Right ventricle myocardium inferior (tissue), 1 donor: ENCODE results near the gene LRRTM3. TPM values are rescaled to one million over a fixed set of nuclear protein-coding genes. Genes with fewer than 3 reads are reported as not detected.

ENCODE experiments used
- ATAC-seq: fragments of 200-7000 bp; cut with Tn5 transposase; one replicate; pipeline ENCODE4 v1.9.1; 2020; ENCODE audit warnings: mild to moderate bottlenecking, moderate library complexity
- DNase-seq: peaks from one replicate; pipeline ENCODE4 v3.0.0; 2021; ENCODE audit errors: missing footprints
- intact Hi-C: fragments of 100-400 bp; cut with DNase I; formaldehyde crosslinking; loops from one replicate; pipeline ENCODE4 v1.11.0; 2022
- long read RNA-seq: library from polyadenylated mRNA; unstranded; transcript quantifications from one replicate; pipeline ENCODE4 v2.0.0, GENCODE V29; 2021
- total RNA-seq: library from RNA; stranded (reverse); fragmentation: NEBNext Ultra II Directional; extraction: Animal tissue kit (Norgen Biotek cat#: 25700); gene quantifications from one replicate; pipeline ENCODE4 v1.2.1, GENCODE V29; 2021
- donor health status: DM: no; HTN: yes; CAD: no; lungs with severe emphysema.

The LRRTM3 gene
- total RNA-seq = not detected
- long read RNA-seq, partial matches to known transcripts = 0 of 1 reads
- long read RNA-seq, other reads (novel, unspliced or antisense) = 1 of 1 reads

DNA sequence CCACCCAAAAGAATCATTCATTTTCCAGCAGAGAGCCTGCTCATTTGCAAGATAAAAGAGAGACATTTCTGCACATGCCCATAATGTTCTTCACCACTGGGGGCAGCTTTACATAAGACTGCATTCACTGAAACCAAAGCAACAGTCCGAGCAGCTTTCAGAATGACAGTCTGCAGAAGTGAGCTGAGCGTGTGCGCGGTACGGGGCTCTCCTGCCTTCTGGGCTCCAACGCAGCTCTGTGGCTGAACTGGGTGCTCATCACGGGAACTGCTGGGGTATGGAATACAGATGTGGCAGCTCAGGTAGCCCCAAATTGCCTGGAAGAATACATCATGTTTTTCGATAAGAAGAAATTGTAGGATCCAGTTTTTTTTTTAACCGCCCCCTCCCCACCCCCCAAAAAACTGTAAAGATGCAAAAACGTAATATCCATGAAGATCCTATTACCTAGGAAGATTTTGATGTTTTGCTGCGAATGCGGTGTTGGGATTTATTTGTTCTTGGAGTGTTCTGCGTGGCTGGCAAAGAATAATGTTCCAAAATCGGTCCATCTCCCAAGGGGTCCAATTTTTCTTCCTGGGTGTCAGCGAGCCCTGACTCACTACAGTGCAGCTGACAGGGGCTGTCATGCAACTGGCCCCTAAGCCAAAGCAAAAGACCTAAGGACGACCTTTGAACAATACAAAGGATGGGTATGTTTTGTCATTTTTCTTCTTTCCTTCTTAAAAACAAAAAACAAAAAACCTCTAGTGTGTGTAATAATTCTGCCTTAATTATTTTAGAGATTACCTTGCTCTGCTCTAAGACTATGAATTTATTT lies at the start of gene LRRTM3:
Gene LRRTM3, plus strand, starts transcription at position 141 of the 820 bp plus-strand sequence.
- intact Hi-C loops = loop anchor here (10.0 kb wide), 2 partner anchors 599 to 611 kb away; no protein-coding TSS in a partner anchor
- peak; percentile 89 for ATAC-seq

DNA sequence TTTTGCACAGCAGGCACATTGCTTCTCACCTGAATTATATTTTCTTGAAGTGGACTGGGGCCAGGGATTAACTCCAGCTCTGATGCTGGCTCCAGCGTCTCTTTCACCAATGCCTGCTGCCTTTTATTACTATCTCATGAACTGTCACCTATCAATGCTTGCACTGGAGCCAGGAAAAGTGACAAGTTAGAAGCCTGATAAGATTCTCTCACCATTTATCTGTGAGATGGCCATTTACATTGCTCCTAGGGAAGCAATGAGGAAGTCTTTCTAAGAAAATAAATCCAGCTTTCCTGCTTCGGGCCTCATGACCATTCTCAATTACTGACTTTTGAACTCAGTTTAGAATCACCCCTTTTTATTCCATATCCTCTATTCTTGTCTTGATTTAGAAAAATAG lies 48.5 kb upstream of the LRRTM3 start:
- intact Hi-C loops = no loop called here
- DNase-seq (no peak), ATAC-seq (no peak)

More for the DNA sequence above, at the start of gene LRRTM3:
- no peak for DNase-seq

GRCh38 chr10:66880292-66880691 lies 45.5 kb upstream of the LRRTM3 start:
- ATAC-seq = no peak
- intact Hi-C loops = no loop called here
- DNase-seq = no peak

DNA sequence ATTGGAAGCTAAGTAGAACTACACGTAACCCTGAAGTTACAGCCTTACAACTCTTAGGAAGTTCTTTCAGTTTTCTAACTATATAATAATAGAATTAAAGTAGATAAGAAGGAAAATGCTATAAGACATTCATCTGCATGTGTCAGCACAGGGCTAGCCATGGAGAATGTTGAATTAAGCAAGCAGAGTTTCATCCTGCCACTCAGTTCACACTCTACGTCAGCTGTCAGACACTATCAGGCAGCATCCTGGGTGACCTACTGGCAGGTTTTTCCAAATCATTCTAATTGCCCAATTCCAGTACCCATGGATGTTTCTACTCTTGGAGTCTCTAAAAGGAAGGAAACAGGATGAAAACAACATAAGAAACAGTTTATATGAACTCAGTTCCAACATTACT lies 45.0 kb upstream of the LRRTM3 start:
- intact Hi-C loops = no loop called here
- ATAC-seq (peak; percentile 74), DNase-seq (no peak)

DNA sequence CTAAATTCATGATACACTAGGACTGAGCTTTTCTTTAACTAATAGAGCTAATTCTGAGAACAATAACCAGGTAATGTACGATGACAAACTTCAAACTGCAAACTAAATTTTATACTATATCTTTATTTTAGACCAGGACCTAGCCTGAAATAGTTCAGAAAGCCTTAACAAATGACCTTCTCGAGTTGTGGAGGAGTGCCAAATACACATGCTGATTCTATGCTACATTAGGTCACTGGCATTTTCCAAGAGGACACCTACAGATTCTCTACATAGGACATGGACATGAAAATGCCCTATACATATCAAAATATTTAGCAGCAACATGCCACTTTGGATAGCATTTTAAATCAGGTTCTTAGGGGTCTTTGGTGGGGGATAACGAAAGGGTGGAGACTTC lies 44.0 kb upstream of the LRRTM3 start:
- no peak for DNase-seq
- ATAC-seq = no peak
- intact Hi-C loops = no loop called here

- ATAC-seq (no peak), DNase-seq (no peak)
- intact Hi-C loops = no loop called here
Observed at GRCh38 chr10:66882271-66882670, 43.6 kb upstream of the LRRTM3 start.

- no peak for ATAC-seq
- intact Hi-C loops = no loop called here
Observed at GRCh38 chr10:66886848-66887247, 39.0 kb upstream of the LRRTM3 start.

DNA sequence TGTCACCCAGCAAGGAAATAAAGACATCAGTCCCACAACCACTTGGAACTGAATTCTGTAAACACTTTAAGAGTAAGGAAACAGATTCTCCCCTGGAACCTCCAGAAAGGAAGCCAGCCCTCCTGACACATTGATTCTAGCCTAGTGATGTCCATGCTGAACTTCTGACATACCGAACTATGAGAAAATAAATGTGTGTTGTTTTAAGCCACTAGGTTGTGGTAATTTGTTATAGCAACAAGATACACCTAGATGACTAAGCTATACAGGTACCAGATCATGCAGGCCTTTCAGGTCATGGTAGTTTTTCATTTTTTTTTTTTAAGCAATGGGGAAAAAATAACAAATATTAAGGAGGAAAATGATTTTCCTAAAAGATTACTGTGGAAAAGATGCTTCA lies 37.6 kb upstream of the LRRTM3 start:
- ATAC-seq (no peak), DNase-seq (no peak)
- intact Hi-C loops = no loop called here

More at GRCh38 chr10:66886848-66887247, 39.0 kb upstream of the LRRTM3 start:
- DNase-seq = no peak

DNA sequence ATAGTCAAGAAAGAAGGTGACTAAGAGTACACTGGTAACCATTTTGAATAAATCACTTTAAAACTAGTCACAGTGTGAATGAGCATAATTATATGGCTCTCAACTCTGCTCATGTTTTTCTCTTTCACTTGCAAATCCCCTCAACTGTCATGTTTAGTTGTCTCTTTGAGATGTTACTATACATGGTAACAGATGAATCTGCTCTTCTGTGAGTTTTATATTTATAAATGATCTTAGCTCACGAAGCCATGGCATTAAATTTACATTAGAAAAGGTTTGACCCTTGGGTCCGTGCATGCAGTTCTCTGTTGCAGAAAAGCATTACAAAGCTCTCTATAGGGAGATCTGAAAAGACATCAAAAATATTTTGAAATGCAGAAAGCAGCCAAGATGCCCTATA lies 33.0 kb upstream of the LRRTM3 start:
- DNase-seq (no peak), ATAC-seq (no peak)
- intact Hi-C loops = no loop called here

GRCh38 chr10:66910671-66911070 lies 15.2 kb upstream of the LRRTM3 start:
- DNase-seq (no peak), ATAC-seq (no peak)
- intact Hi-C loops = no loop called here

DNA sequence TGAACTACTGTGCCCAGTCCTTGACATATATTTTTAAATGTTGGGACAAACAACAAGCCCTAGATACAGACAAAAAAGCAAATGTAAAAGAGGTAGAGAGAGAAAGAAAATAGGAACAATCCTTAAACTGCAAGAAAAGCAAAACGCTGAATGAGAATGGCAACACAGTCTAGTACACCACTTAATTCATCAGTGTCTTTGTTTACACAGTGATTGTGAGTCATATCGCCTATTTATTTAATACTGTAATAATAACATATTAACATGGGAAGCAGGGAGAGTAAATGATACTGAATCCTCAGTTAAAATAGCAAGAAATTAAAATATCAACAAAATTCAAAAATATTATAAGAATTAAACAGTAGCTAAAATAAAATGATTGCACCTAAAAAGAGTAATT lies 9.8 kb upstream of the LRRTM3 start:
- ATAC-seq (no peak), DNase-seq (no peak)
- intact Hi-C loops = no loop called here

GRCh38 chr10:66917104-66917503 lies 8.7 kb upstream of the LRRTM3 start:
- DNase-seq (no peak), ATAC-seq (no peak)
- intact Hi-C loops = no loop called here

GRCh38 chr10:66919248-66919647 lies 6.6 kb upstream of the LRRTM3 start:
- no peak for ATAC-seq
- intact Hi-C loops = no loop called here
- DNase-seq = no peak

DNA sequence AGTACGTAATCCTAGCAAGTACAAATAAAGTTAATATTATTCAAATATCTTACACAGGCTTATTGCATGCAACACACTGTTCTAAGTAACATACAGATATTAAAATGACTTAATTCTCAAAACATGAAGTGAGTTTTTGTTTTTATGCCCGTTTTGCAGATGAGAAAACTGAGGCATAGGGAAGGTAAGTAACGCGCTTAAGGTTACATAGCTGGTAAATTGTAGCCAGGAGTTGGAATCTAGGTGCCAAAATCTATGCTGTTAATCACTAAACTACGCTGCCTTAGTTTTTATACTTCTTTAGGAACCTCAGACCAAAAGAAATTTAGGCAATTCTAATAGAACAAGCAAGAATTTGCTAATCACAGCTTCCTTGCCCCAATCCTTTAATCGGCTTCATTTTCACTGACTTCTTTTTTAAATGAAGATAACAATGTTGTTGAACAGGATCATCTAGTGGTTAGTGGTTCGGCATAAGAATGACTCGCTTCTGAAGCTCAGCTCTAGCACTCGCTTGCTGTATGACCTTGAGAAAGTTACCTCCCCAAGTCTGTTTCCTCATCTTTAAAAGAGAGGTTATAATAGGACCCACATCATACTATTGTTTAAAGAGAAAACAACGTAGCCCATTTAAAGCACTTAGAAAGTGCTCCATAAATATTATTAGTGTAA lies 1.0 kb upstream of the LRRTM3 start:
- DNase-seq = no peak
- intact Hi-C loops = loop anchor here (10.0 kb wide), 2 partner anchors 600 to 610 kb away; no protein-coding TSS in a partner anchor
- no peak for ATAC-seq

- ATAC-seq (no peak), DNase-seq (no peak)
- intact Hi-C loops = loop anchor here (10.0 kb wide), 2 partner anchors 599 to 611 kb away; no protein-coding TSS in a partner anchor
Observed at GRCh38 chr10:66925373-66925772, 463 bp upstream of the LRRTM3 start.

- DNase-seq = no peak
- intact Hi-C loops = loop anchor here (10.0 kb wide), 2 partner anchors 598 to 612 kb away; no protein-coding TSS in a partner anchor
Observed at GRCh38 chr10:66926841-66927240, 1.0 kb downstream of the LRRTM3 start.

GRCh38 chr10:66927251-66927935 lies 1.6 kb downstream of the LRRTM3 start:
- DNase-seq = no peak
- intact Hi-C loops = loop anchor here (10.0 kb wide), 2 partner anchors 597 to 613 kb away; no protein-coding TSS in a partner anchor
- no peak for ATAC-seq

More at GRCh38 chr10:66926841-66927240, 1.0 kb downstream of the LRRTM3 start:
- no peak for ATAC-seq

- ATAC-seq (no peak), DNase-seq (no peak)
Observed at GRCh38 chr10:66927971-66928770, 2.3 kb downstream of the LRRTM3 start.

More at GRCh38 chr10:66927971-66928770, 2.3 kb downstream of the LRRTM3 start:
- intact Hi-C loops = loop anchor here (10.0 kb wide), 2 partner anchors 597 to 613 kb away; no protein-coding TSS in a partner anchor
